Inflammatory macrophage treated with lipopolysaccharide for 4 hours (primary cell): Measurements from ENCODE around the gene MVB12B.
A peak's percentile ranks its signal among the peaks of the same experiment; 100 is the strongest.

Source experiments
- DNase-seq: peaks from one replicate; pipeline ENCODE4 v3.0.0-alpha.2; 2020

The MVB12B gene

GRCh38 chr9:126550891-126551351 lies 224.3 kb downstream of the MVB12B start:
- no peak for DNase-seq

- DNase-seq, result no peak
Measured at GRCh38 chr9:126551812-126552211, 225.2 kb downstream of the MVB12B start.

- no peak for DNase-seq
Measured at GRCh38 chr9:126554292-126554691, 227.7 kb downstream of the MVB12B start.

- peak; percentile 11 for DNase-seq
Measured at GRCh38 chr9:126555421-126555820, 228.8 kb downstream of the MVB12B start.
